HCT116 (cell line): Measurements from ENCODE around the gene COL8A2. TPM values are rescaled to one million over a fixed set of nuclear protein-coding genes. Genes with fewer than 3 reads are reported as not detected.

Experiments used
- ATAC-seq: fragments of 200-7000 bp; cut with Tn5 transposase; 2 replicates; pipeline ENCODE4 v1.9.1; 2020; ENCODE audit warnings: mild to moderate bottlenecking, moderate library complexity
- BruUV-seq: library from RNA; stranded (reverse); fragments of 400-500 nt; replicated peaks from 2 replicates; lab custom pipeline; 2021; lab: Mats Ljungman, UMichigan
- CTCF ChIA-PET: fragments of 300-600 bp; sonication (Branson Sonifier 250); formaldehyde crosslinking; loops from one replicate; lab custom pipeline; 2021; ENCODE audit warnings: antibody characterized with exemption; lab: Charles Lee
- POLR2A ChIA-PET: fragments of 300-600, 350-600 bp; sonication (Branson Sonifier 250); formaldehyde crosslinking; loops from one replicate; lab custom pipeline; 2021; ENCODE audit warnings: antibody characterized with exemption; lab: Charles Lee
- RAD21 ChIA-PET, 2 experiments: fragments of 300-600 bp; sonication (Branson Sonifier 250); formaldehyde crosslinking; loops; one replicate each; lab custom pipeline; 2023; ENCODE audit warnings: low total read pairs in 2 of 2; ENCODE audit not compliant: uncharacterized antibody in 2 of 2, unreplicated experiment in 2 of 2, low non-redundant PET in 1 of 2; lab: Charles Lee
- DNase-seq: peaks from one replicate; pipeline ENCODE4 v3.0.0-alpha.2; 2010; ENCODE audit warnings: low read depth, low spot score
- H2AFZ ChIP-seq: fragments of 200-600 bp; shearing (Covaris generic), sonication (generic); 2 replicates; pipeline ENCODE4 v1.6.1; 2017; ENCODE audit warnings: low read depth, mixed run types, mixed read lengths, antibody characterized with exemption, low read length; ENCODE audit not compliant: poor library complexity, severe bottlenecking
- H3K27ac ChIP-seq: 2 replicates; pipeline ENCODE4 v1.5.1; 2012; ENCODE audit warnings: low read depth, low read length
- H3K27me3 ChIP-seq: fragments of 200-600 bp; sonication (generic); 2 replicates; pipeline ENCODE4 v1.6.1; 2016; ENCODE audit warnings: mixed run types, low read length, mixed read lengths; ENCODE audit not compliant: insufficient read depth
- H3K36me3 ChIP-seq, 2 experiments: fragments of 200-500 bp in 1 of 2; fragments of 200-600 bp in 1 of 2; sonication (Bioruptor generic) in 1 of 2; sonication (generic) in 1 of 2; 2 replicates each; pipeline versions ENCODE4 v1.5.1 to v1.6.1; 2014 to 2016; ENCODE audit warnings: low read length in 2 of 2, inconsistent platforms in 1 of 2, mixed read lengths in 1 of 2, mixed run types in 1 of 2; ENCODE audit not compliant: insufficient read depth in 2 of 2, control insufficient read depth in 1 of 2
- H3K4me1 ChIP-seq, 2 experiments: fragments of 200-600 bp in 1 of 2; sonication (generic) in 1 of 2; 2 replicates each; pipeline versions ENCODE4 v1.5.1 to v1.6.1; 2012 to 2017; ENCODE audit warnings: low read length in 2 of 2, inconsistent platforms in 1 of 2, mild to moderate bottlenecking in 1 of 2, mixed read lengths in 1 of 2, mixed run types in 1 of 2, moderate library complexity in 1 of 2; ENCODE audit not compliant: insufficient read depth in 2 of 2, control insufficient read depth in 1 of 2
- H3K4me2 ChIP-seq: fragments of 200-600 bp; sonication (generic); 2 replicates; pipeline ENCODE4 v1.6.1; 2017; ENCODE audit warnings: mixed run types, low read length, mixed read lengths
- H3K4me3 ChIP-seq, 2 experiments: fragments of 200-600 bp in 1 of 2; sonication (generic) in 1 of 2; replicated peaks in 1 of 2; 2 replicates each; pipeline ENCODE4 v1.5.1; 2011 to 2016; ENCODE audit warnings: low read length in 2 of 2, control low read depth in 1 of 2, low read depth in 1 of 2, mild to moderate bottlenecking in 1 of 2, mixed read lengths in 1 of 2, mixed run types in 1 of 2
- H3K79me2 ChIP-seq: fragments of 200-600 bp; sonication (generic); 2 replicates; pipeline ENCODE4 v1.6.1; 2017; ENCODE audit warnings: mild to moderate bottlenecking, mixed run types, low read length, moderate library complexity, mixed read lengths; ENCODE audit not compliant: insufficient read depth
- H3K9ac ChIP-seq: fragments of 200-600 bp; sonication (generic); 2 replicates; pipeline ENCODE4 v1.6.1; 2016; ENCODE audit warnings: low read length, mixed read lengths
- H3K9me2 ChIP-seq: fragments of 200-600 bp; sonication (generic), shearing (Covaris generic); 2 replicates; pipeline ENCODE4 v1.6.1; 2017; ENCODE audit warnings: mixed run types, mild to moderate bottlenecking, moderate library complexity; ENCODE audit not compliant: insufficient read depth
- H3K9me3 ChIP-seq, 2 experiments: fragments of 200-500 bp in 1 of 2; fragments of 200-600 bp in 1 of 2; sonication (Bioruptor generic) in 1 of 2; sonication (generic) in 1 of 2; 2 replicates each; pipeline ENCODE4 v1.6.1; 2014 to 2017; ENCODE audit warnings: low read length in 2 of 2, mixed read lengths in 2 of 2, inconsistent platforms in 1 of 2, low read depth in 1 of 2, mild to moderate bottlenecking in 1 of 2, mixed run types in 1 of 2, moderate library complexity in 1 of 2; ENCODE audit not compliant: control insufficient read depth in 1 of 2, insufficient read depth in 1 of 2
- H4K20me1 ChIP-seq: fragments of 200-600 bp; sonication (generic), shearing (Covaris generic); 2 replicates; pipeline ENCODE4 v1.6.1; 2017; ENCODE audit warnings: mixed run types, mild to moderate bottlenecking, moderate library complexity; ENCODE audit not compliant: insufficient read depth
- CBX3 ChIP-seq: IDR thresholded peaks from 2 replicates; pipeline ENCODE4 v1.6.1; 2012; ENCODE audit warnings: low read depth
- CEBPB ChIP-seq: IDR thresholded peaks from 2 replicates; pipeline ENCODE4 v1.6.1; 2012; ENCODE audit warnings: low read depth
- ELF1 ChIP-seq: IDR thresholded peaks from 2 replicates; pipeline ENCODE4 v1.6.1; 2012; ENCODE audit warnings: low read depth, borderline replicate concordance
- EZH2phosphoT487 ChIP-seq: fragments of 200-600 bp; IDR thresholded peaks from 2 replicates; pipeline ENCODE4 v1.6.1; 2018; ENCODE audit warnings: antibody characterized with exemption, borderline replicate concordance
- FOSL1 ChIP-seq: IDR thresholded peaks from 2 replicates; pipeline ENCODE4 v1.6.1; 2012; ENCODE audit warnings: low read depth
- POLR2A ChIP-seq: IDR thresholded peaks from 2 replicates; pipeline ENCODE4 v1.7.0; 2011; ENCODE audit warnings: borderline replicate concordance; ENCODE audit not compliant: insufficient read depth, insufficient read length; ENCODE audit errors: extremely low read depth
- POLR2AphosphoS5 ChIP-seq: IDR thresholded peaks from 2 replicates; pipeline ENCODE4 v1.6.1; 2011; ENCODE audit warnings: mild to moderate bottlenecking, low read depth, low read length, moderate library complexity
- SRF ChIP-seq: IDR thresholded peaks from 2 replicates; pipeline ENCODE4 v1.6.1; 2012; ENCODE audit warnings: low read depth
- TCF7L2 ChIP-seq: IDR thresholded peaks from 2 replicates; pipeline ENCODE4 v1.7.0; 2011; ENCODE audit warnings: borderline replicate concordance, inconsistent platforms; ENCODE audit not compliant: insufficient read depth, insufficient read length; ENCODE audit errors: extremely low read depth
- YY1 ChIP-seq: IDR thresholded peaks from 2 replicates; pipeline ENCODE4 v1.6.1; 2011; ENCODE audit warnings: low read length, low read depth, moderate library complexity, mild to moderate bottlenecking; ENCODE audit not compliant: insufficient replicate concordance; ENCODE audit errors: extremely low read depth
- ZNF274 ChIP-seq: fragments of 200-500 bp; sonication (Bioruptor generic); IDR thresholded peaks from 2 replicates; pipeline ENCODE4 v1.6.1; 2014; ENCODE audit warnings: mild to moderate bottlenecking, low read depth, low read length, inconsistent platforms
- intact Hi-C: fragments of 100-400 bp; cut with micrococcal nuclease; formaldehyde crosslinking; loops from 2 replicates; pipeline ENCODE4 v1.10.0; 2022
- total RNA-seq: library from RNA; stranded (reverse); gene quantifications from one replicate; pipeline ENCODE4 v1.2.1, GENCODE V29; 2021; ENCODE audit not compliant: unreplicated experiment
- TF ChIP-seq, protein P1 (sequence below): IDR thresholded peaks from 2 replicates; pipeline ENCODE4 v1.6.1; 2012
- TF ChIP-seq, protein P2 (sequence below), 3 experiments: fragments of 200-600 bp in 1 of 3; sonication (generic) in 1 of 3; IDR thresholded peaks in 2 of 3; conservative IDR thresholded peaks in 1 of 3; 2 replicates each; pipeline ENCODE4 v1.5.1; 2012 to 2017; ENCODE audit warnings: low read depth in 2 of 3, low read length in 2 of 3, antibody characterized with exemption in 1 of 3, borderline replicate concordance in 1 of 3, control low read depth in 1 of 3, mild to moderate bottlenecking in 1 of 3, mixed read lengths in 1 of 3, mixed run types in 1 of 3, moderate library complexity in 1 of 3; ENCODE audit not compliant: insufficient read depth in 1 of 3

The COL8A2 gene
- total RNA-seq, 1 experiment from 2014 or later: 0.05 TPM

DNA sequence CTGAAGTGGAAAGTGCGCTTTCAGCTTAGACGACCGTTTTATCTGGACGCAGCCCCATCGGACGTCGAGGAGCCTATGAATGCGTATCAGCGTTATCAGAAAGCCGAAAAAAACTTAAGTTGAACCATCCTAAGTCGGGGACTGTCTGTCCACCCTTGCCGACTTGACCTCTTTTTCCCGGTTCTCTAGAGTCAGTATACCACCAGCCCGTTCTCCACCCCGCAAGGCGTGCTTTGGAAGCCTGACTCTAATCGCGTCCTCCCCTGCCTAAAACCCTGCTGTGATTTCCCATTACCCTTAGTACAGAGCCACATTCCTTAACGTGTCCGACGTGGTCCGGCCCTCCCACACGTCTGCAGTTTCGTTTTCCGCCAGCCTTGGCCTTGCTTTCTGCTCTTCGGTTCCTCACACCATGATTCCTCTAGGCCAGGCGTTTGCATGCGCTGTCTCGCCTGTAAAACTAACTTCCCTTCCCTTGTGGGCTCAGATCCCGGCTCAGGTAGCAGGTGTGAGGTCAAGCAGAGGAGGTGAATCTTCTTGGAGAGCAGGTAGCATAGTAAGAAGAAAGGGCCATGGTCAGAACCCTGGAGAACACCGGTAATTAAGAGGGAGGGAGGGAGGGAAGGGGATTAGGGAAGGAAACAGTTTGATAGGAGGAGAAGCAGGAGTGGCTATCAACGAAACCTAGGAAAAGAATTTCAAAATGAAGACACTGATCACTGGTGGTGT is 35.5 kb downstream of the COL8A2 start:
- peaks cover 23 to 28% of the 10 kb centered on the region in 2 experiments; a peak in 3 of 4 replicates for H3K36me3 ChIP-seq
- no peak for TF ChIP-seq FOSL1
- TF ChIP-seq YY1: no peak
- TF ChIP-seq CBX3: no peak
- no peak for TF ChIP-seq CEBPB
- no peak for TF ChIP-seq EZH2phosphoT487
- TF ChIP-seq, all 23 proteins: peak for 0
- ChIA-PET CTCF (no interaction called here), POLR2A (no interaction called here), RAD21 (no interaction called here)
- peaks cover 0 to 15% of the 10 kb centered on the region in 2 experiments; a peak in 2 of 4 replicates for H3K4me1 ChIP-seq
- H3K9me2 ChIP-seq: no peaks in the 10 kb centered on the region
- H3K9ac ChIP-seq: peak overlapping the region; percentile 88
- peak overlapping the region; percentile 99 for H3K4me2 ChIP-seq
- no peak overlapping the region for H2AFZ ChIP-seq
- DNase-seq: no peak
- peak; percentile 12; the same call in 1 of the 2 replicates for ATAC-seq
- H3K79me2 ChIP-seq: peaks cover 27% of the 10 kb centered on the region
- H3K27ac ChIP-seq: peak overlapping the region; percentile 76
- BruUV-seq: TSS peak; percentile 80
- intact Hi-C loops: loop anchor here (2.0 to 10.0 kb wide), 2 partner anchors 159 to 235 kb away; partner anchors contain the start of gene AGO3
- H3K27me3 ChIP-seq: no peaks in the 10 kb centered on the region
- H3K4me3 ChIP-seq: peak overlapping the region; percentile 96 to 98
- no peaks in the 10 kb centered on the region for H4K20me1 ChIP-seq
- H3K9me3 ChIP-seq: no peaks in the 10 kb centered on the region

DNA sequence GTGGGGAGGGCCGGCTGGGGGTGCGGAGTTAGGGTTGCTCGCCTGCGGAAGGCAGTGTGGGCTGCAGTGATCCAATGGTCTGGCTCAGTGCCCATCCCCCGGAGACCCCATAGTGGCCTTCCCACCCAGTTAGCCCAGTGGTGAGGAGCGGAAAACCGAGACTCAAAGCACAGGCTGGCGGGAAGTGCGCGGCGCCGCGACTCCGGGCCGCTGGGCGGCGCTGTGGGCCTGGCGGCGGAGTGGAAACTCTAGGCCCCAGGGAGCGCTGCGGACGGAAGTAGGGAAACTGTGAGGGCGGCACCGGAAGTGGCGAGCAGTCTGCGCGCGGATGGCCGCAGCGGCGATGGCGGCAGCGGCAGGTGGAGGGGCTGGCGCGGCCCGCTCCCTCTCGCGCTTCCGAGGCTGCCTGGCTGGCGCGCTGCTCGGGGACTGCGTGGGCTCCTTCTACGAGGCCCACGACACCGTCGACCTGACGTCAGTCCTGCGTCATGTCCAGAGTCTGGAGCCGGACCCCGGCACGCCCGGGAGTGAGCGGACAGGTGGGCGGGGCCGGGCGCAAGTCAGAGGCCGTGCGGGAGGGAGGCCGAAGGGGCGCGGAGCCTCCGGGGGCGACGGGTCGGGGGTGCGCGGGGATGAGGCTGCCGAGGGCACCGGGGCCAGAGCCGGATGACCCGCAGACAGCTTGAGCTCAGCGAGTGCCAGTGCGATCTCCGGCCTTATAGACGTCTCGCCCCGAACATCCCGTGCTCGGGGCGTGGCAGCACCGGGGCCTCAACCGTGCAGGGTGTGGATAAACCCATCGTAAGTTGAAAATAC is 36.2 kb downstream of the COL8A2 start, which contains the start of gene ADPRS:
ADPRS (plus strand) TSS at position 316 of the 816 bp plus-strand sequence; CDS start at position 329, 13 bp downstream.
- ChIA-PET POLR2A (no interaction called here), RAD21 (no interaction called here), CTCF (no interaction called here)
- Histone ChIP-seq H3K9ac (peak within 1 kb of the TSS; percentile 88), H3K4me2 (peak within 1 kb of the TSS; percentile 99), H3K4me1 (peaks cover 0 to 15% of the 10 kb centered on the region in 2 experiments; a peak in 2 of 4 replicates), H3K27me3 (no peaks in the 10 kb centered on the region), H3K4me3 (peak within 1 kb of the TSS; percentile 96 to 98), H4K20me1 (no peaks in the 10 kb centered on the region), H2AFZ (peak within 1 kb of the TSS; percentile 31), H3K9me3 (no peaks in the 10 kb centered on the region), H3K9me2 (no peaks in the 10 kb centered on the region), H3K27ac (peak within 1 kb of the TSS; percentile 76), H3K36me3 (peaks cover 17 to 23% of the 10 kb centered on the region in 2 experiments; a peak in 3 of 4 replicates), H3K79me2 (peaks cover 27% of the 10 kb centered on the region)
- BruUV-seq: no TSS peak
- intact Hi-C loops: loop anchor here (2.0 to 10.0 kb wide), 2 partner anchors 158 to 234 kb away; partner anchors contain the start of gene AGO3
- ATAC-seq (peak; percentile 82), DNase-seq (peak; percentile 75)
- TF ChIP-seq POLR2AphosphoS5 (peak; percentile 97), TCF7L2 (no peak), CBX3 (peak; percentile 82; the same call in 1 of the 2 replicates), ELF1 (no peak; the same call in 1 of the 2 replicates), POLR2A (peak; percentile 76), ZNF274 (no peak), FOSL1 (no peak), EZH2phosphoT487 (no peak), SRF (peak; percentile 79; the same call in 1 of the 2 replicates)
- TF ChIP-seq, protein P1, sequence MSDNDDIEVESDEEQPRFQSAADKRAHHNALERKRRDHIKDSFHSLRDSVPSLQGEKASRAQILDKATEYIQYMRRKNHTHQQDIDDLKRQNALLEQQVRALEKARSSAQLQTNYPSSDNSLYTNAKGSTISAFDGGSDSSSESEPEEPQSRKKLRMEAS: peak; percentile 87
- TF ChIP-seq, protein P2, sequence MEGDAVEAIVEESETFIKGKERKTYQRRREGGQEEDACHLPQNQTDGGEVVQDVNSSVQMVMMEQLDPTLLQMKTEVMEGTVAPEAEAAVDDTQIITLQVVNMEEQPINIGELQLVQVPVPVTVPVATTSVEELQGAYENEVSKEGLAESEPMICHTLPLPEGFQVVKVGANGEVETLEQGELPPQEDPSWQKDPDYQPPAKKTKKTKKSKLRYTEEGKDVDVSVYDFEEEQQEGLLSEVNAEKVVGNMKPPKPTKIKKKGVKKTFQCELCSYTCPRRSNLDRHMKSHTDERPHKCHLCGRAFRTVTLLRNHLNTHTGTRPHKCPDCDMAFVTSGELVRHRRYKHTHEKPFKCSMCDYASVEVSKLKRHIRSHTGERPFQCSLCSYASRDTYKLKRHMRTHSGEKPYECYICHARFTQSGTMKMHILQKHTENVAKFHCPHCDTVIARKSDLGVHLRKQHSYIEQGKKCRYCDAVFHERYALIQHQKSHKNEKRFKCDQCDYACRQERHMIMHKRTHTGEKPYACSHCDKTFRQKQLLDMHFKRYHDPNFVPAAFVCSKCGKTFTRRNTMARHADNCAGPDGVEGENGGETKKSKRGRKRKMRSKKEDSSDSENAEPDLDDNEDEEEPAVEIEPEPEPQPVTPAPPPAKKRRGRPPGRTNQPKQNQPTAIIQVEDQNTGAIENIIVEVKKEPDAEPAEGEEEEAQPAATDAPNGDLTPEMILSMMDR (IDR thresholded peaks at IDR 0.05 in 2 of 3, conservative IDR thresholded peaks at IDR 0.05 in 1 of 3; ENCODE audit: borderline replicate concordance in 1 of 3, insufficient read depth in 1 of 3, low read depth in 2 of 3, low read length in 2 of 3): peak; percentile 81 to 98 (median 89)
